CD4-positive, alpha-beta T cell treated with Interferon alpha-2 for 1 hour (primary cell): Measurements from ENCODE around the gene MAPK12.

Source experiments
- DNase-seq, 2 donors: peaks; one replicate each; pipeline ENCODE4 v3.0.0-alpha.2; 2020 to 2022

Gene MAPK12

GRCh38 chr22:50250555-50251476, 10.7 kb downstream of the MAPK12 start, which contains the start of gene HDAC10:
HDAC10 (minus strand) TSS chr22:50251265; CDS start chr22:50251032, 233 bp downstream.
- peak; percentile 77 to 86 for DNase-seq

DNA sequence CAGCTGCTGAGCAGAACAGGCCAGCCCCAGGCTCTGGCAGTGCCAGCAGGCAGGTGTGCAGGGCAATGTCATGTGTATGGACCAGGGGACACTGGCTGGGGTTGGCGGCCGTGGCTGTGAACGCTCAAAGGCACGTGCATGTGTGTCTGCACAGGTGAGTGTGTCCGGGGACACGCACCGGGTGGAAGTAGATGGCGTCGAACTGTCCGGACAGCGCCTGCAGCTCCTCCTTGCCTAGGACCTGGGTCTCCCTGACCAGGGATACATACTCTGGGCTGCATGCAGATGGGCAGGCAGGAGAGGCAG, 11.3 kb downstream of the MAPK12 start:
- no peak for DNase-seq

DNA sequence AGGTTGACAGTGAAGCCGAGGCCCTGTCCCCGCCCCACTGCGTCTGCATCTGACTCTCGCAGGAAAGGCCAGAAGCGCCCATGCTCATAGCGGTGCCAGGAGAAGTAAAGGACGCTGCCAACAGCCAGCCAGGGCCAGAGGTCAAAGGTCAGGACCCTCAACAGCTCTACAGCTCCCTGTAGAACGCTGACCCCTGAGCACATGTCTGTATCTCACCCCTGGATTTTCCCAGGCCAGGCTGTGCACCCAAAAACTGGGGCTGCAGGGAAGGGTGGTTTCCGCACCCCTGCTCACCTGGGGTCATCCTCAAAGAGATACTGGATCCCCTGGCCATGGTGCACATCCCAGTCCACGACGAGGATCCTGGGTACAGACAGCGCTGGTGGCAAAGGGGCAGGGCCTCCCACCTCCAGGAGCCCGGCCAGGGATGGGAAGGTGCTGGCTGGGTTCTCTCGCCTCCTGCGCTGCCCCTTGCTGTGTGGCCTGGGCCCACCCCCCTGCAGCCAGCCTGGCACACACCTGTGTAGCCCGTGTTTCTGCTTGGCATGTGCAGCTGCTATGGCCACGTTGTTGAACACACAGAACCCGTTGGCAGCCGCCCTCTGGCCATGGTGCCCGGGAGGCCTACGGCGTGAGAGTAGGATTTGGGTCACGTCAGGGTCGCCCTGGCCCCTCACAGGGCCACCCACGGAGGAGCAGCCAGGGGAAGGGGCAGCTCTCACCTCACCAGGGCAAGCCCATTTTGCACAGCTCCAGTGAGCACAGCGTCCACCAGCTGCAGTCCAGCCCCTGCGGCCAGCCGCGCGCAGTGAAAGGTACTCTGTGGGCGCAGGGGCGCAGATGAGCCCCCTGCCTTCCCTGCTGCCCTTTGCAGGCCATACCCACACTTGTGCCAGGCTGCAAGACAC, 11.9 kb downstream of the MAPK12 start:
- no peak for DNase-seq

DNA sequence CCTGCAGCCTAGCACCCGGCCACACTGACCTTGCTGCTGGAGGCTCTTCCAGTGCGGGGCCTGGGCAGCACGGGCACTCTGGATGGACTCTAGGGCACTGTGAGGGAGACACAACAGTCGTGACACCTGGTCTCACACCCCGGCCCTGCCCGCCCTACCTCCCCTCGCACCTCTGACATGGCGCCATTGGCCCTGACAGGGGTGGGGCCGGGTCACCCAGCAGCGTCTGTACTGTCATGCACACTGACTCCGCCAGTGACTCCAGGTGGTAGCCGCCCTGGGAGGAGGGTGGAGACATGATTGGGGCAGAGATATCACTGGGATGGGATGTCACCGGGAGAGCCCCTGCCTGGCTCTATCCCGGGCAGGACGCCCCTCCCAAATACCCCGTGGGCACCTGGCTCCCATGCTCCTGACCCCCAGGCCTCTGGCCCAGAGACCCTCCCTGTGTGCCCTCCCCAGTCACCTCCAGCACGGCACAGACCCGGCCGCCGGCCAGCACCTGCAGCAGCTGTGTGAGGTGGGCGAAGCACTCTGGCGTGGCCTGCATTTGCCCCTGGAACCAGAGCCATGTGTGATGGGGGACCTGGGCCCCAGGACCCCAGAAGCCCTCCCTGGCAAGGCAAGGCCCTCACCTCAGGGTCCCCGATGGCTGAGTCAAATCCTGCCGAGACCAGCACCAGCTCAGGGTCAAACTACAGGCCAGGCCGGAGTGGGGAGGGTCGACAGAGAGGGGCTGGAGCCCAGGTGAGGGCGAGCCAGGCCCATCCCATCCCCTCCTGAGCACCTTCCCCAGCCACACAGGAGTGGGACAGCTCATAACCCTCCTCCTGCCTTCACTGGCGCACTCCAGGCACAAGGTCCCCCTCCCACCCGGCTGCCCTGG, 13.0 kb downstream of the MAPK12 start:
- no peak for DNase-seq

GRCh38 chr22:50247748-50248147, 13.7 kb downstream of the MAPK12 start:
- DNase-seq = peak; percentile 72 to 82

DNA sequence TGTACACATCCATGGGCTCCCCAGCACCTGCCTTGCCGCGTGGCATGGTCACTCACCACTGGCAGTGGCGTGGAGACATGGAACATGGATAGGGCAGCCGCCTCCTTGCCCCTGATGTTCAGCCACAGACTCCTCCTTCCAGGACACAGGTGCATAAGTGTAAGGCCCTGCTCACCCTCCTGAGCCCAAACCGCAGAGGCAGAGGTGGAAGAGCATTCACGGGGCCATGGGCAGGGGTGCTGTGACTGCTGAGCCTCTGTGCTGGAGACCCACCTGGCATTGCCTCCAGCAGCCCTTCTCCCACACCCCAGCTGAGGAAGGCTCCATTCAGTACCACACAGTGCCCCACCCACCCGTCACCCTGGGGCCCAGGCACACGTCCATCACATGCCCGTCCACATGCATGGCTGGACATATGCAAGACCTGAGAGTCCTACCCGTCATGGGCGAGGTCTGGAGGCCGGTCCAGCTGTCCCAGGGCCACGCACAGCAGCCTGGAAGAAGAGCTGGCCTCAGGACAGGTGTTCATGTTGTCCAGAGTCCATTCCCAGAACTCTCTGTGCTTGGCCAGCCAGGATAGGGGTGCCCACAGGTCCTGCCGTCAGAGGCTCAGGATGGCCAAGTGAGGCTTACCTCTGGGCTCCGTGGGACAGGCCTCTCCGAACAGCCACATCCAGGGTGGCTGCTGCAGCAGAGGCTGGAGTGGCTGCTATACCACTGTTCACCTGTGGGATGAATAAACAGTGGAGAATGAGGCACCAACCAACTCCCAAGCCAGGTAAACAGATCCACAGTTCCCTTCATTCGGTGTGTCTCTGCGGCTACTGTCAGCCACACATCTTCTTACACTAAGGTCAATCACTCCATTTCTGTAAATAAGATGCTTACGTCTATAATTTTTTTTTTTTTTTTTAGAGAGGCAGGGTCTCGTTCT, 15.0 kb downstream of the MAPK12 start:
- DNase-seq = no peak

- DNase-seq = no peak
Observed at GRCh38 chr22:50245214-50246072, 16.0 kb downstream of the MAPK12 start.

DNA sequence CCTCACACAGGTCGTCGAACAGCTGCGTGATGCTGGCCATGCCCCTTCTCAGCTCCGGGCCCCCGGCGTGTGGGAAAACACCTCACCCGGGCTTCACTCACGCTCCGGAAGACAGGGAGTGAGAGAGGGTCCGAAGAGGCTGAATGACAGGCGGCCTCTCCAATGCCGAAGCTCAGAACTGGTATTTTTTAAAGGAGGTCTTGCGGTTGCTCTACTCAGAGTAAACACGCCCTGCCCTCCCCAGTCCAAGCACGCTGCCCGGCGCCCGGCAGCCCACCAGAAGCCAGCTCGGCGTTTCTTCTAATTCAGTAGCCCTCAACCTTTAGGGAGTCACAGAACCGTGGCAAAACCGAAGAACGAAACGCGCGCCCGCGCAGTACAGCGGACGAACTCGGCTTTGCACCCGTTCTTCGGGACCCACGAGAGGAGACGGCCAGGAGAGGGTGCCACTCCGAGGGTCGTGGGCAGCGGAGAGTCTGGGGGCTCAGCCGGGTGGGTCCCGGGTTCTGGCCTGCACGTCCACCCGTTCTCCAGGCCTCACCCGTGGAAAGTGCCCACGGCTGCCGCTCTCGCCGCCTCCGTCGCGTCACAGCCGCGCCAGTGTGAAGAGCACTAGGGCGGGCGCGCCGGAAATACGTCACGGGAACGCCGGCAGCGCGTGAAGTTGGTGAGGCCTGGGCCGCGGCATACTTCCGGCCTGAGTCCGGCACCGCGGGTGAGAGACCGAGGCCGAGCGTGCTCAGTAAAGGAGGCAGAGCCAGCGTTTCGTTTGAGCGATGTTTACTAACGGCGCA, 16.9 kb downstream of the MAPK12 start, which contains the start of gene TUBGCP6:
Gene TUBGCP6, minus strand, starts transcription at position 604 of the 794 bp plus-strand sequence. Its CDS starts 564 bp downstream, at position 40.
- DNase-seq = peak; percentile 90 to 92

DNA sequence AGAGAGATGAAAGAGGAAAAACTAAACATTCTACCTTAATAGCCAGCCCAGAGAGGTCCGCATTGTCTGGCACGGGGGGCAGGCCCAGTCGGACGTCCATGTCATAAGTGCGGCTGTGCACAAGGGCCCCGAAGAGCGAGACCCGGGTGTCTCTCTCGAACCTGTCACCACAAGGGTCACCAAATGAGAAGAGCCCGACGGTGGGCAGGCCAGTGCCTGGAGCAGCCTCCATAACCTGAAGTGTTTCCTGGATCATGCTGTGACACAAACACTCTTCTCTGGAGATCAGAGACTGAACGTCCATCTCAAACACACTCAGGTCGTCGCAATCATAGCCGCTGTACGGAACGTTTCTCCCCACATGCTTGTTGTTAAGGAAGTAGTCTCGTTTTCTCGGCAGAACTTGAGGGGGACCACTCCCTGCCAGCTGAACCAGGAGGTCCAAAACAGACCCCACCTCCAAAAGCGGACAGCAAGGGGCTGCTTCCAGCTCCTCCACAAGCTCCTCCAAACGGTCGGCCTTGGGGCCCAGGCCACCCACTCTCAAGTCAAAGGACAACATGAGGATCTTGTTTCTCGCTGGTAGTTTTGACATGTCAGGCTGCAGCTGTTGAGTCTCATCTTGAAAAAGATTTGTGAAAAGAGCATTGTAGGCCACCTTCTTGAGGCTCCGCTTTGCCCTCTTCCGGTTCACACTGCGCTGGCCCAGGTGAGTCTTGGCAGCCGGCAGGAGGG, 17.6 kb downstream of the MAPK12 start:
- no peak for DNase-seq

DNA sequence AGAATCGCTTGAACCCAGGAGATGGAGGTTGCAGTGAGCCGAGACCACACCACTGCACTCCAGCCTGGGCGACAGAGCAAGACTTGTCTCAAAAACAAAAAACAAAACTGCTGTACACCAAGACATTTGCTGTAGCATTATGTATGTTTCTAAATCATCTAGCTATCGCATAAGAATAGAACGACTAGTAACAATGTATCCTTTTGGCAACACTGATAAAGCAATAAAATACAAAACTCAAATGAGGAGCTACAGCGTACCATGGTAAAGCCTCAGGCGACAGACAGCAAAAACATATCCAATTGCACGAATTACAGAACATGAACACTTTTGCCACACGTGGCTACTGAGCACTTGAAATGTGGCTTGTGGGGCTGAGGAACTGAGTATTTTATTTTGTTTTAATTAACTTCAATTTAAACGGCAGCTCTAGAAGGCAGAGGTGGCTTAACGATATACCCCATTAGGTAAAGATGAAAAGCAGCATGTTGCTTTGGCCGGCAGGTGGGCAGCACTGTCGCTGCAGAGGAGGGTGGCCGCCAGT, 19.0 kb downstream of the MAPK12 start:
- DNase-seq = no peak

- DNase-seq = no peak
Observed at GRCh38 chr22:50238755-50239154, 22.7 kb downstream of the MAPK12 start.

- DNase-seq = no peak
Observed at GRCh38 chr22:50236731-50237409, 24.6 kb downstream of the MAPK12 start.

GRCh38 chr22:50233223-50233622, 28.3 kb downstream of the MAPK12 start:
- no peak for DNase-seq

- DNase-seq = no peak
Observed at GRCh38 chr22:50232481-50233151, 28.9 kb downstream of the MAPK12 start.

- DNase-seq = no peak
Observed at GRCh38 chr22:50229370-50229769, 32.1 kb downstream of the MAPK12 start.

GRCh38 chr22:50228366-50228765, 33.1 kb downstream of the MAPK12 start:
- DNase-seq = no peak

DNA sequence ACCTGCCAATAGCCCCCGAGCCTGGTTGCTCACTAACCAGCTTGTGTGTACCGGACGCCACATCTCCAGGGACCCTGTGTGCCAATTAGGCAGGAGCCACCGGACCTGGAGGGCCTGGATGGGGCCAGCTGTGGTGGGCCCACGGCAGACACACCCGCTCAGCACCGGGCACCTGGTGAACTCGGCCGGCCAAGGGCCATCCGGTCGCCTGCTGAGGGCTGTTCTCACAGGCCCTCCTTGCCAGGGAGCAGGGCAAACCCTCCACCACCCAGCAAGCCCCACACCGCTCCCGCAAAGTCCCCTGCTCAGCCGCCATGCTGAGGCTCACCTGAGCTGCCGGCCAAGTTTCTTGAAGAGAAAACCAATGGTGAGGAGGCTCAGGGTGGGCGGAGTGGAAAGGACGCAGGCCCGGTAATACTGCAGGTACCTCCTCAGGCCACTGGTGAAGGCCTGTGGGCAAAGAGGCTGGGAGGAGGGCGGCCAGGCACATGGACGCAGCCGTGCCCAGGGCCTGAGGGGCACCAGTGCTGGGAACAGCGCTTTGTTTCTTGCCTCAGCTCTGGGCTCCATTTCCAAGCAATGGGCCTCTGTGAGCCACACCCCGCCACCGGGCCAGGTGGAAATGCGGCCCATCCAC, 33.8 kb downstream of the MAPK12 start:
- no peak for DNase-seq
